Smooth muscle cell (in vitro differentiated cells): ENCODE results near the gene ATP5PO. TPM values are rescaled to one million over a fixed set of nuclear protein-coding genes. Genes with fewer than 3 reads are reported as not detected.

Experiments used
- DNase-seq: peaks from one replicate; lab custom pipeline; 2025; ENCODE audit not compliant: unreplicated experiment; lab: John Stamatoyannopoulos, UW
- H2AFZ ChIP-seq: fragments of 200-600 bp; sonication (generic); 2 replicates; pipeline ENCODE4 v1.6.0; 2016; ENCODE audit warnings: antibody characterized with exemption, low read depth, mild to moderate bottlenecking
- H3F3A ChIP-seq: fragments of 200-600 bp; sonication (generic); 2 replicates; pipeline ENCODE4 v1.6.0; 2017; ENCODE audit warnings: antibody characterized with exemption, low read depth
- H3K27ac ChIP-seq: fragments of 200-600 bp; sonication (generic); 2 replicates; pipeline ENCODE4 v1.5.1; 2016; ENCODE audit warnings: low read depth, mild to moderate bottlenecking
- H3K27me3 ChIP-seq: fragments of 200-600 bp; sonication (generic); 2 replicates; pipeline ENCODE4 v1.6.1; 2016; ENCODE audit warnings: low read depth, mild to moderate bottlenecking
- H3K36me3 ChIP-seq: fragments of 200-600 bp; sonication (generic); 2 replicates; pipeline ENCODE4 v1.5.1; 2016; ENCODE audit warnings: low read depth
- H3K4me1 ChIP-seq: fragments of 200-600 bp; sonication (generic); 2 replicates; pipeline ENCODE4 v1.5.1; 2016; ENCODE audit warnings: low read depth
- H3K4me2 ChIP-seq: fragments of 200-600 bp; sonication (generic); 2 replicates; pipeline ENCODE4 v1.6.0; 2016; ENCODE audit warnings: mild to moderate bottlenecking
- H3K4me3 ChIP-seq: fragments of 200-600 bp; sonication (generic); 2 replicates; pipeline ENCODE4 v1.5.1; 2016; ENCODE audit warnings: mild to moderate bottlenecking
- H3K79me2 ChIP-seq: fragments of 200-600 bp; sonication (generic); 2 replicates; pipeline ENCODE4 v1.6.0; 2016; ENCODE audit warnings: low read depth, mild to moderate bottlenecking
- H3K9ac ChIP-seq: fragments of 200-600 bp; sonication (generic); 2 replicates; pipeline ENCODE4 v1.6.0; 2016; ENCODE audit warnings: low read depth
- H3K9me3 ChIP-seq: fragments of 200-600 bp; sonication (generic); replicated peaks from 2 replicates; pipeline ENCODE4 v1.5.1; 2016; ENCODE audit warnings: low read depth
- H4K20me1 ChIP-seq: fragments of 200-600 bp; sonication (generic); 2 replicates; pipeline ENCODE4 v1.6.0; 2016; ENCODE audit warnings: low read depth
- CTCF ChIP-seq: fragments of 200-600 bp; sonication (generic); IDR thresholded peaks from 2 replicates; pipeline ENCODE4 v1.5.1; 2017; ENCODE audit warnings: borderline replicate concordance, mild to moderate bottlenecking, antibody characterized with exemption; ENCODE audit not compliant: insufficient read depth, poor library complexity, severe bottlenecking
- WGBS: methylation state at CpG from one replicate; pipeline ENCODE4 v1.1.7; 2016; ENCODE audit warnings: low lambda C conversion rate; 5-methylcytosine and 5-hydroxymethylcytosine counted together
- polyA plus RNA-seq: library from polyadenylated mRNA; unstranded; fragments of >200 nt; fragmentation: Nextera tagmentation; extraction: Ambion mirVana; gene quantifications from 2 replicates; pipeline ENCODE4 v1.2.1, GENCODE V29; 2016
- total RNA-seq: library from RNA; depleted of rRNA; stranded (reverse); fragments of >200 nt; gene quantifications from 2 replicates; pipeline ENCODE4 v1.2.3, GENCODE V29; 2014

Gene ATP5PO
- total and polyA plus RNA-seq, 2 experiments from 2014 or later, result 226 to 363 TPM

GRCh38 chr21:33937931-33938339, 22.3 kb upstream of the ATP5PO start:
- Histone ChIP-seq H3K79me2 (peaks cover 17% of the 10 kb centered on the region), H3K27me3 (no peaks in the 10 kb centered on the region), H3K9ac (no peak overlapping the region)

GRCh38 chr21:33937146-33937545, 21.5 kb upstream of the ATP5PO start:
- no peaks in the 10 kb centered on the region for H3K9me3 ChIP-seq
- no peak overlapping the region for H3K4me2 ChIP-seq
- H3F3A ChIP-seq, result peaks cover 23% of the 10 kb centered on the region
- H3K27me3 ChIP-seq, result no peaks in the 10 kb centered on the region
- 94% methylated on average over 4 of the region's 4 CpGs for WGBS
- no peaks in the 10 kb centered on the region for H3K36me3 ChIP-seq
- no peak overlapping the region for H2AFZ ChIP-seq
- DNase-seq, result no peak
- H3K79me2 ChIP-seq, result peaks cover 25% of the 10 kb centered on the region
- H3K4me3 ChIP-seq, result no peak overlapping the region
- no peaks in the 10 kb centered on the region for H4K20me1 ChIP-seq
- H3K4me1 ChIP-seq, result peaks cover 15% of the 10 kb centered on the region
- no peak overlapping the region for H3K27ac ChIP-seq
- no peak overlapping the region for H3K9ac ChIP-seq
- TF ChIP-seq CTCF, result no peak

More at GRCh38 chr21:33937931-33938339, 22.3 kb upstream of the ATP5PO start:
- Histone ChIP-seq H3K4me1 (peaks cover 8% of the 10 kb centered on the region), H3K4me3 (no peak overlapping the region), H2AFZ (no peak overlapping the region), H3K36me3 (no peaks in the 10 kb centered on the region), H3F3A (peaks cover 23% of the 10 kb centered on the region), H3K4me2 (no peak overlapping the region), H3K27ac (no peak overlapping the region), H4K20me1 (no peaks in the 10 kb centered on the region), H3K9me3 (no peaks in the 10 kb centered on the region)
- no peak for TF ChIP-seq CTCF
- no peak for DNase-seq
- WGBS, result 98% methylated on average over 14 of the region's 14 CpGs

- Histone ChIP-seq H3K4me3 (no peak overlapping the region), H3K27ac (no peak overlapping the region), H3K79me2 (peaks cover 26% of the 10 kb centered on the region), H3K4me1 (peaks cover 21% of the 10 kb centered on the region), H3F3A (peaks cover 23% of the 10 kb centered on the region), H2AFZ (no peak overlapping the region), H3K4me2 (no peak overlapping the region), H3K9ac (no peak overlapping the region), H3K27me3 (no peaks in the 10 kb centered on the region), H3K36me3 (no peaks in the 10 kb centered on the region), H4K20me1 (no peaks in the 10 kb centered on the region), H3K9me3 (no peaks in the 10 kb centered on the region)
- no peak for DNase-seq
- WGBS, result 67% methylated on average over 4 of the region's 4 CpGs
- no peak for TF ChIP-seq CTCF
Measured at GRCh38 chr21:33936301-33937038, 20.9 kb upstream of the ATP5PO start.

GRCh38 chr21:33932731-33933130, 17.1 kb upstream of the ATP5PO start:
- Histone ChIP-seq H3K79me2 (peaks cover 26% of the 10 kb centered on the region), H2AFZ (no peak overlapping the region), H3K9me3 (no peaks in the 10 kb centered on the region), H3K27ac (no peak overlapping the region), H4K20me1 (no peaks in the 10 kb centered on the region), H3F3A (peaks cover 8% of the 10 kb centered on the region), H3K9ac (peak overlapping the region; percentile 73), H3K36me3 (no peaks in the 10 kb centered on the region), H3K4me2 (peak overlapping the region; percentile 90), H3K4me3 (peak overlapping the region; percentile 64), H3K4me1 (peaks cover 17% of the 10 kb centered on the region), H3K27me3 (no peaks in the 10 kb centered on the region)
- TF ChIP-seq CTCF, result no peak
- WGBS, result 100% methylated on average over 5 of the region's 5 CpGs
- no peak for DNase-seq
